GM12892 (cell line): ENCODE results near the gene FBXW7.

Experiments used
- POLR2A ChIP-seq: IDR thresholded peaks from 2 replicates; pipeline ENCODE4 v1.6.1; 2011; ENCODE audit warnings: low read depth, low read length, control low read depth
- POLR2AphosphoS5 ChIP-seq: IDR thresholded peaks from 2 replicates; pipeline ENCODE4 v1.6.1; 2011; ENCODE audit warnings: low read depth, low read length, control low read depth
- TAF1 ChIP-seq: IDR thresholded peaks from 2 replicates; pipeline ENCODE4 v1.6.1; 2011; ENCODE audit warnings: low read depth, mild to moderate bottlenecking, control low read depth, low read length, borderline replicate concordance

DNA sequence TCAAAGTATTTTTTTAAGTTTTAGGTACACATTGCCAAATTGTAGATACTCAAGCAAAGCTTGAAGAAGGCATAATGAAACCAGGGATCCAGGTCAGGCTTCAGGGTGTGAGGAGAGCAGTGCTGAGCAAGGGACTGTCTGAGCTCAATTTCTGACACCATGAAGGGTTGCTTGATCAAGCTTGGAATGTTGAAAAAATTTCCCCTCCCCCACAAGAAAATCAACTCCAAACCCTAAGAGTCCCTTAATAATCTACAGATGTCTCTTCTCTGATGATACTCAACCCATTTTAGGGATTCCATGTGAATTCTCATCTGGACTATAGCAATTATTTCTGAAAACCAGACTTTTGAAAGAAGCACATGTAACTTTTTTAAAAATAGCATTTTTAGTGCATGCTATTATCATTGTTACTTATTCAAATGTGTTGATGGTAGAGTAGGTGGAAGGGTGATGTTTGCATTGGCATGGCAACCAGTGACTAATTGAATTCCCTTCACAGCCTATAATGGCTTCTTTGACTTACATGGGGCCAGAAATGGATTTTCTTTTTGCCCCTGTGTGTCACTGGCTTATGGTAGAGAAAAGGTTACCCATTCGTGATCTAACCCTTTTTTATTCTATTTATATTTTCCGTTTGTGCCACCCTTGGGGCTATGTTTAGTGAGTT, 252.0 kb downstream of the FBXW7 start:
- TF ChIP-seq TAF1 (no peak), POLR2AphosphoS5 (no peak), POLR2A (no peak)
